Anterior cingulate cortex (tissue), 58 donors: ENCODE measurements around the gene TANGO2.

Experiments
- DNase-seq, 58 donors: peaks; one replicate each; lab custom pipeline; 2025; lab: John Stamatoyannopoulos, UW

Gene TANGO2

GRCh38 chr22:20020533-20021195 is at the start of gene TANGO2:
Gene TANGO2, plus strand, starts transcription at chr22:20021110. Its CDS starts 15,689 bp downstream, at chr22:20036799.
- peak in 56 of 58 donors; percentile 35 to 93 (median 86) for DNase-seq

GRCh38 chr22:19971276-19972124 is 49.4 kb upstream of the TANGO2 start:
- no peak for DNase-seq

GRCh38 chr22:19972251-19972650 is 48.7 kb upstream of the TANGO2 start:
- DNase-seq, result no peak

GRCh38 chr22:19972652-19973550 is 48.0 kb upstream of the TANGO2 start:
- DNase-seq, result no peak

GRCh38 chr22:19973551-19974267 is 47.2 kb upstream of the TANGO2 start:
- DNase-seq, result no peak

- peak in 30 of 58 donors; percentile 13 to 85 (median 43) for DNase-seq
Measured at GRCh38 chr22:19974268-19974861, 46.5 kb upstream of the TANGO2 start.

GRCh38 chr22:19974935-19975706 is 45.8 kb upstream of the TANGO2 start:
- no peak for DNase-seq

GRCh38 chr22:19975707-19976035 is 45.2 kb upstream of the TANGO2 start:
- no peak for DNase-seq

- no peak for DNase-seq
Measured at GRCh38 chr22:19976671-19977070, 44.2 kb upstream of the TANGO2 start.

- DNase-seq, result no peak
Measured at GRCh38 chr22:19977296-19978243, 43.3 kb upstream of the TANGO2 start.

- DNase-seq, result no peak
Measured at GRCh38 chr22:19978748-19979147, 42.2 kb upstream of the TANGO2 start.

GRCh38 chr22:19979712-19980493 is 41.0 kb upstream of the TANGO2 start:
- DNase-seq, result peak in 3 of 58 donors; percentile 24 to 58 (median 30)

- DNase-seq, result peak in 1 of 58 donors; percentile 44
Measured at GRCh38 chr22:19980766-19981165, 40.1 kb upstream of the TANGO2 start.

- DNase-seq, result no peak
Measured at GRCh38 chr22:19981171-19981960, 39.5 kb upstream of the TANGO2 start.

- no peak for DNase-seq
Measured at GRCh38 chr22:19981961-19982920, 38.7 kb upstream of the TANGO2 start.
